HUES6 (cell line): ENCODE results near the gene TRPM3.

ENCODE experiments used
- H3K27ac ChIP-seq: 2 replicates; pipeline ENCODE4 v1.7.0; 2013; ENCODE audit warnings: low read depth, mild to moderate bottlenecking, low read length, inconsistent platforms
- H3K27me3 ChIP-seq: 2 replicates; pipeline ENCODE4 v1.6.1; 2013; ENCODE audit warnings: low read length; ENCODE audit not compliant: control insufficient read depth, insufficient read depth
- H3K36me3 ChIP-seq: 2 replicates; pipeline ENCODE4 v1.6.1; 2013; ENCODE audit warnings: low read length; ENCODE audit not compliant: control insufficient read depth, insufficient read depth
- H3K4me1 ChIP-seq: 2 replicates; pipeline ENCODE4 v1.6.1; 2013; ENCODE audit warnings: low read length; ENCODE audit not compliant: control insufficient read depth, insufficient read depth
- H3K4me3 ChIP-seq: 2 replicates; pipeline ENCODE4 v1.5.1; 2013; ENCODE audit warnings: low read depth, low read length
- H3K9ac ChIP-seq: one replicate; pipeline ENCODE4 v1.6.1; 2013; ENCODE audit warnings: mild to moderate bottlenecking, low read length
- H3K9me3 ChIP-seq: 2 replicates; pipeline ENCODE4 v1.6.1; 2013; ENCODE audit warnings: low read depth, low read length; ENCODE audit not compliant: control insufficient read depth, insufficient read depth

The TRPM3 gene

DNA sequence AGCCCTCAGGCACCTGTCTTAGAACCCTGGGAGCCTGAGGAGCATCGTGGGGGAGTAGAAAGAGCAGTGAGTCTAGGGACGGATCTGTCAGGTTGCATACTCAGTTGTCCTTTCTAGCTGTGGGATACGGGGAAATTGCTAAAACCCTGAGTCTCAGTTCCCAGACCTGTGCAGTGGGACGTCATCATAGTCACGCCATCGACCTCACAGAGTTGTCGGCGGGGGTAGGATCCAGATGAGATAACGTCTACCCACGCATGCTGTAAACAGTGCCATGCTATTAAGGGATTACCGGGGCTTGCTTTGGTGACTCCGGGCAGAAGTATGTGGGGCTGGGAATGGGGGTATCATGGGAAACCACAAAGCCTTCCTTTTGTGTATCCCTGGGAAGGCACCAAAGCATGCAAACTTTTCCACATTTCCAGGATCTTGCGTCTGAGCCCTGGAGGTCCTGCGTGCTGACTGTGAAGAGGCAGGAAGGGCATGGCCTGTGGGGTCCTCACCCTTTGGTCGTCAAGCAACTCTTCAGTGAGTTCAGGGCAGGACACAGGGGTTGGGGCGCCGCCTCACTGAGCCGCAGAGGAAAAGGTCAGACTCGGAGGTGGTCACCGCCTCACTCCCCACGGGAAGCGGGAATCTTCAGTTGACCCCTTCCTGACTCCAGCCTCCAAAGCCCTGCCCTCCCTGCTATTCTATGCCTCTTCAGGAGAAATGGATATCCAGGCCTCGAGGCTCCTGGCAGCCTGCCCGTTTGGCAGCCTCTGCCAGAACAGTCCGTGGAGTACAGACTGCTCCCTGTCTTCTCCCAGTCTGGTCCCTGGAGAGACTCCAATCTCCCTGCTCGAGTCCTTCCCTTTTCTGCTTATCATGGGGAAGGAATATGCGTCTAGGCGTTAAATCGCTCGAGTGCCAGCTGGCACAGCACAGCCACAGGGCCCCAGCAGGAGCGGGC is 520.1 kb downstream of the TRPM3 start:
- Histone ChIP-seq H3K27ac (no peak overlapping the region), H3K4me1 (peaks cover 13% of the 10 kb centered on the region), H3K27me3 (no peaks in the 10 kb centered on the region), H3K4me3 (no peak overlapping the region), H3K9me3 (no peaks in the 10 kb centered on the region), H3K9ac (no peak overlapping the region), H3K36me3 (no peaks in the 10 kb centered on the region)

DNA sequence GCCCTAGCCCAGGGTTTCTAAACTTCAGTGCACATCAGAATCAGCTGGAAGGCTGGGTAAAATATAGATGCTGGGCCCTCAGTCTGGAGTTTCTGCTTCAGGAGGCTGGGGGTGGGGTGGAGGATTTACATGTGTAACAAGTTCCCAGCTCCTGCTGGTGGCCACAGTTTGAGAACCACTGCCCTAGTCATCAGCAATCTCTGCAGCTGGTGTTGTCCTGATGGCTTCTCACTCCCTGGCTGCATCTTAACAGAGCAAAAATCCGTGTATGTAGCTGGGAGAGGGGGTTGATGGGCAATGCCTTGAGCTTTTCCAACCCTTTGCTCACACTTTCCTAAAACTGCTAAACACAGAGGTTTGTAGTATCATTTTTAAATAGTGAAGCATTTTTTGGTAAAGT is 520.9 kb downstream of the TRPM3 start:
- Histone ChIP-seq H3K4me1 (peaks cover 13% of the 10 kb centered on the region), H3K27me3 (no peaks in the 10 kb centered on the region), H3K27ac (no peak overlapping the region), H3K9me3 (no peaks in the 10 kb centered on the region), H3K9ac (no peak overlapping the region), H3K36me3 (no peaks in the 10 kb centered on the region), H3K4me3 (no peak overlapping the region)

DNA sequence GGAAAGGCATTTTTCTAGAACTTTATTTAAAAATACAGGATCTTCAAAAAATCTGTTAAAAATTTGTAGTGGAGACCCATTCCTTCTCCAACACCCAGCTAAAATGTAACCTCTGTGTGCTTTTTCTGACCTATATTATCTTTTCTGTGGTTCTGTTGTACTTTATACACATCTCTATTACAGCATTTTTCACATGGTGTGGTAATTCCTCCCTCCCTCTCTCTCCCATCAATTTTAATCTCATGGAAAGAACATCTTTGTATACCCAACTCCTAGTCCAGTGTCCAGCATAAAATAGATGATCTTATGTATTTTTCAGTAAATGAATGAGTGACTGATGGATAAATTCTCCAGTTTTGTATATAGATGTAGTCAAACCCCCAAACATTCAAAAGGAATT is 523.5 kb downstream of the TRPM3 start:
- Histone ChIP-seq H3K27me3 (no peaks in the 10 kb centered on the region), H3K9me3 (no peaks in the 10 kb centered on the region), H3K36me3 (no peaks in the 10 kb centered on the region), H3K27ac (no peak overlapping the region), H3K4me1 (peaks cover 13% of the 10 kb centered on the region), H3K9ac (no peak overlapping the region), H3K4me3 (no peak overlapping the region)

DNA sequence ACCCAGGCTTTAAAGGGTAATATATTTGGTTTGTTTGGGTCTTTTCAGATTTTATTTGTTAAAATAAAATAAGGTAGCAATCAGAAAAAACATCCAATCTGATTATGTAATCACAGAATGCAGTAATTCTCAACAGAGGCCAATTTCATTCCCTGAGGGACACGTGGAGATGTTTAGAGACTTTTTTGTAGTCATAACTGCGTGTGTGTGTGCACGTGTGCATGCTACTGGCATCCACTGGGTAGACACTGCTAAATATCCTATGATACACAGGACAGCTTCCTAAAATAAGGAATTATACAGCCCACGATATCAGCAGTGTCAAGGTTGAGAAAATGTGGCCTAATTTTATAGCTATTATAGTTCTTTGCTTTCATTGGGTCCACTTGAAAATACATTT is 526.2 kb downstream of the TRPM3 start:
- H3K36me3 ChIP-seq: no peaks in the 10 kb centered on the region
- H3K4me3 ChIP-seq: no peak overlapping the region
- H3K27me3 ChIP-seq: no peaks in the 10 kb centered on the region
- H3K27ac ChIP-seq: no peak overlapping the region
- peaks cover 1% of the 10 kb centered on the region; the same call in 1 of the 2 replicates for H3K4me1 ChIP-seq
- no peak overlapping the region for H3K9ac ChIP-seq
- H3K9me3 ChIP-seq: no peaks in the 10 kb centered on the region

DNA sequence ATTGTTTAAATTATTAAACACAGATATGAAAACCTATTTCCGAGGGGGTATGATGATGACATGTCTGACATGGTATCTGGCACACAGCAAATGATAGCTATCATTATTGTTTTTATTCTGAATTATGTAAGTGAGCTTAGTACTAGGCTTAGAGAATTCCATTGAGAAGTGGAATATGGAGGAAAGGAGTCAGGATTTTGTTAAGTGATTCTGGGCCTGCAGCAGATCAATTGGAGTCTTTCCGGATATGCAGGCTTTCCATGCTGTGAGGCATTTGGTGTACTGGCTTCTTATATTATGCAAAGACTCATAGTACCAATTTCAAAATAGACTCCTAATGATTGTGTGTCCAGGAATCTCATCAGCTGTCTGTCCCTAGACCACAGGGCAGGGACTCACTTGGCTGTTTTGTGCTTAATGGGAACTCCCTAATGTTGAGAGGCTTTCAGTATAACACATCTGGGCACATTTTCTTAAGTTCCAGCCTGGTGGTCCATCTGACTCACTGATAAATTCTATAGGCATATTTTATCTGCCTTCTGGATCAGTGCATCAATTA is 527.0 kb downstream of the TRPM3 start:
- H3K27ac ChIP-seq: no peak overlapping the region
- no peaks in the 10 kb centered on the region for H3K9me3 ChIP-seq
- H3K9ac ChIP-seq: no peak overlapping the region
- no peaks in the 10 kb centered on the region for H3K4me1 ChIP-seq
- H3K4me3 ChIP-seq: no peak overlapping the region
- H3K36me3 ChIP-seq: no peaks in the 10 kb centered on the region
- no peaks in the 10 kb centered on the region for H3K27me3 ChIP-seq

DNA sequence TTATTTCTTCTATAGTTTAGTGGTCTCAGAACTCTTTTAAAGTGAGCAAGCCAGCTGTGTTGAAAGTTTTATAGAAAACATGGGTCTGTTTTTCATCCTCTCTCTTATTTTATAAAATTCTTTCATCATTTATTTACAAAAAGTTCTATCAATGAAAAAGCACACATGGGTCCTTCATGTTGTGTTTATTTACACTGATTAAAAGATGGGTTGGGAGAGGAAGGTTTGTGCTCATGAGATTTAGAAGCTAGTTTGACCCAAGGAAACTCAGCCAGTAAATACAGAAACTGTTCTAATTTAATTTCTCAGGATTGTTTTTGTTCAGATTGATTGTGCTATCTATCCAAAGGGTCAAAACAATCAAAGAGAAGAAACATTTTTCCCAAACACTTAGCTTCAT is 528.2 kb downstream of the TRPM3 start:
- H3K27ac ChIP-seq: no peak overlapping the region
- H3K9me3 ChIP-seq: no peaks in the 10 kb centered on the region
- H3K4me1 ChIP-seq: no peaks in the 10 kb centered on the region
- no peak overlapping the region for H3K9ac ChIP-seq
- no peak overlapping the region for H3K4me3 ChIP-seq
- H3K27me3 ChIP-seq: no peaks in the 10 kb centered on the region
- no peaks in the 10 kb centered on the region for H3K36me3 ChIP-seq

DNA sequence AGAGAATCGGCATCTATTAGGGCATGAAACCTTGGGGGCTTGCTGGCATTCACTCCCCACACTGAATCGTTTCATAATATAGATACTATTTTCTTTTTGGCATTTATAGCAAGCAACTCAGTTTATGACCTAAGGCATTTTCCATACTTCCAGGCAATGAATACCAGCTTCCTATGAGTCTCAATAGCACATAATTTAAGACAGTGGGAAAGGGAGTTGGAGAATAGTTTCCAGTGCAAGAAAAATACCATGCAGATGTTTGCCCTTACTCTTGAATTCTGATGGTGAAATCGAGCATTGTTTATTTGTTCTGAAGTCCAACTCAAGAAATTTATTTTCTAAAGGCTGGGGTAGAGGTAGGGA is 531.1 kb downstream of the TRPM3 start:
- Histone ChIP-seq H3K4me3 (no peak overlapping the region), H3K4me1 (no peaks in the 10 kb centered on the region), H3K27ac (no peak overlapping the region), H3K36me3 (no peaks in the 10 kb centered on the region), H3K9ac (no peak overlapping the region), H3K9me3 (no peaks in the 10 kb centered on the region), H3K27me3 (no peaks in the 10 kb centered on the region)

DNA sequence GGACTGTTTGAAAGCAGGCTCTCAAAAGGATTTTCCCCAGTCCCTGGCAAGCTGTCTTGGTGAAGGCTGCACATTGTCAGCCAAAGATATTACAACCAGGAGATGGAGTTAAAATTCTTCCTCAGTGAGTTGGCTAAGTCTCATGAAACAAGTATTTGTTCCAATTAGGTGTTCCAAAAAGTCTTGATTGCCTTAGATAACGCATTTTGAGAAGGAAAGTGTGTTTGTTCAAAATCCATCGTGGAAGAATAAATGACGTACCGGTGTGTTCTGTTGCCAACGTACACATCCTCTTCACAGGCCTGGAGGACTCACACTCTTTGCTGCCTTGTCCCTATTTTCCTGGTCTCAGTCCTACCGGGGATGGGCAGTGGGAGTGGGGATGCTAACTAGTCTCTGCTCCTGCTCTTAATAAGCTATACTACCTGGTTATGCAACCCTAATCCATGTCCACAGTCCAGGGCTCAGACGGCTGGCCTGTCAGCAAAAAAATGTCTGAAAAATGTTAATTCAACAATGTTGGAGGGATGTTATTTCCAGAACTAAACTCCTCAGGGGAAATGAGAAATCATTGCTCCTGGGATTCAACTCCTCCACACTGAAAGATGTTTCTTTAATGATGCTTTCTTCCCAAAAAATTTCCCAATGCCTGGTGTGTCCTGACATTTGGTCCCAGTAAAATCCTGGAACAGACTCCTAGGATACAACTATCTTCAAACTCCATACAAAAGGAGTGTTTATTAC is 531.7 kb downstream of the TRPM3 start:
- H3K27ac ChIP-seq: no peak overlapping the region
- H3K4me1 ChIP-seq: no peaks in the 10 kb centered on the region
- H3K9ac ChIP-seq: no peak overlapping the region

DNA sequence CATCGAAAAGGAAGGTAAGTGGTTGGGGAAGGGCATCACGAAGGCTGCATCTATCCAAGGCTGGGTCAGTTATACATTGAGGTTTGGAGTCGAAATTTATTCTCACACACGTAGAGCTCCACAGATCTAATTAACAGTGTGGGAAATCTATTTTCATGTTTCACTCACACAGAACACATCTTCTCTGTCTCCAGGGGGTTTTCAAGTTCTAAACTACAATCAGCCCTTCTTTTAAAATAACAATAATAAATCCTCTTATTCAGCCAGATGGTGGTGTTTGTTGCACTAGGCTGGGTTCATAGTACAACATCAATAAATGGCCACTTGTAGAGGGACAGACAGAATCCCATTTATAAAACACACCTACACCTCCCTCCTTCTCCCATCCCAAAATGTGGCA is 532.4 kb downstream of the TRPM3 start:
- no peaks in the 10 kb centered on the region for H3K9me3 ChIP-seq
- H3K4me1 ChIP-seq: no peaks in the 10 kb centered on the region
- no peak overlapping the region for H3K4me3 ChIP-seq

More for the DNA sequence above, 531.7 kb downstream of the TRPM3 start:
- Histone ChIP-seq H3K4me3 (no peak overlapping the region), H3K9me3 (no peaks in the 10 kb centered on the region), H3K36me3 (no peaks in the 10 kb centered on the region), H3K27me3 (no peaks in the 10 kb centered on the region)

DNA sequence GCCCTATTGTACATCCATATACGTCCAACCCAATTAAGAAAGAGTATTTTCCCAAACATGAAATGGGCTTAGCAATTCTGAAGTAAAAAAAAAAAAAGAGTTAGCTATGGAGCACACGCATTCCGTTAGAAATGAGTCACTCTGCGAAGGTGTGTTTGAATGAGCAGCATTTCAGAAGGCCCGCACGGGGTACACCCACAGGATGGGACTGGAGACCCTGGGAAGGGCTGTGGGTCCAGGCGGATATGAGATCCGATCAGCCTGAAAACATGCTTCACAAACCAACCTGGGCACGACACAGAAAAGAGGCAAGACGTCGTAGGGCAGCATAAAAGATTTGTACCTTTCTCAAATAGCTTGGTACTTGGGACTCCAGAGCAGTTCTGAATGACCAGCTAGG is 533.0 kb downstream of the TRPM3 start:
- H3K4me1 ChIP-seq: no peaks in the 10 kb centered on the region
- no peak overlapping the region for H3K27ac ChIP-seq
- H3K9me3 ChIP-seq: no peaks in the 10 kb centered on the region
- H3K4me3 ChIP-seq: no peak overlapping the region
- H3K36me3 ChIP-seq: no peaks in the 10 kb centered on the region
- no peak overlapping the region for H3K9ac ChIP-seq
- no peaks in the 10 kb centered on the region for H3K27me3 ChIP-seq

More for the DNA sequence above, 532.4 kb downstream of the TRPM3 start:
- H3K27me3 ChIP-seq: no peaks in the 10 kb centered on the region
- H3K27ac ChIP-seq: no peak overlapping the region
- no peak overlapping the region for H3K9ac ChIP-seq
- H3K36me3 ChIP-seq: no peaks in the 10 kb centered on the region

DNA sequence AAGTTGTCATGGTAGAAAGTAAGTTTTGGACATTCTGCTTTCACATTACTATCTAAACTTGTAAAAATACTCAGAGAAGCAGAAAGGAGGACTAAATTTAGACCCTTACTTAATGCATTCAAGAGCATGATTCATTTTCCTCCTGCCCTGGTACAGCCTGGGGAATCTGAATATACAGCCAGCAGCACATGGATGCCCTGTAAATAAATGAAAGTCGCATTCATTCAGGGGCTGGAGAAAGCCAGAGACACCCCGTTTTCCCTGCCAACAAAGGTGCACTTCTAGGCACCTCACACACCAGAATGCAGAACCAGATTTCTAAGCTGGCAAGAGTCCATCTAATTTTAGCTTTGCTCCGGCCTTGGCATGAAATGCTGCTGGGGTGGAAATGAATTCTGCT is 534.2 kb downstream of the TRPM3 start:
- Histone ChIP-seq H3K4me1 (no peaks in the 10 kb centered on the region), H3K27me3 (no peaks in the 10 kb centered on the region), H3K4me3 (no peak overlapping the region), H3K9ac (no peak overlapping the region), H3K27ac (no peak overlapping the region), H3K36me3 (no peaks in the 10 kb centered on the region), H3K9me3 (no peaks in the 10 kb centered on the region)
